Transverse colon (tissue), 4 donors: Measurements from ENCODE around the gene TLX1. TPM values are rescaled to one million over a fixed set of nuclear protein-coding genes. Genes with fewer than 3 reads are reported as not detected.

ENCODE experiments used
- DNase-seq: peaks from one replicate; pipeline ENCODE4 v3.0.0-alpha.2; 2019
- H3K27ac ChIP-seq, 4 donors: fragments of 200-600 bp; sonication (generic); 2 replicates each; pipeline ENCODE4 v1.5.1; 2016 to 2018; ENCODE audit warnings: inconsistent platforms in 4 of 4
- H3K27me3 ChIP-seq: fragments of 200-600 bp; sonication (generic); 2 replicates; pipeline ENCODE4 v1.5.1; 2017; ENCODE audit warnings: inconsistent platforms
- H3K36me3 ChIP-seq, 4 donors: fragments of 200-600 bp; sonication (generic); 2 replicates each; pipeline ENCODE4 v1.5.1; 2017 to 2019; ENCODE audit warnings: inconsistent platforms in 4 of 4
- H3K4me1 ChIP-seq, 4 donors: fragments of 200-600 bp; sonication (generic); 2 replicates each; pipeline ENCODE4 v1.5.1; 2017 to 2020; ENCODE audit warnings: inconsistent platforms in 4 of 4
- H3K4me3 ChIP-seq, 4 donors: fragments of 200-600 bp; sonication (generic); 1 replicate in 1 of 4; 2 replicates in 3 of 4; pipeline versions ENCODE4 v1.5.1 to v1.6.1; 2017 to 2019; ENCODE audit warnings: inconsistent platforms in 4 of 4
- H3K9me3 ChIP-seq, 2 donors: fragments of 200-600 bp; sonication (generic); 2 replicates each; pipeline ENCODE4 v1.5.1; 2017 to 2019; ENCODE audit warnings: inconsistent platforms in 2 of 2
- EP300 ChIP-seq: sonication (generic); formaldehyde crosslinking; IDR thresholded peaks from one replicate; pipeline ENCODE4 v1.6.1; 2017; ENCODE audit warnings: antibody characterized with exemption, low read depth
- POLR2A ChIP-seq: fragments of 450-650 bp; IDR thresholded peaks from one replicate; pipeline ENCODE4 v1.6.1; 2016; ENCODE audit warnings: antibody characterized with exemption, mild to moderate bottlenecking, moderate library complexity
- POLR2AphosphoS5 ChIP-seq, 3 donors: sonication (generic); formaldehyde crosslinking; IDR thresholded peaks; one replicate each; pipeline ENCODE4 v1.6.1; 2016; ENCODE audit warnings: antibody characterized with exemption in 3 of 3
- WGBS, 2 donors: methylation state at CpG; one replicate each; pipeline ENCODE4 v1.1.5; 2018; ENCODE audit warnings: low coverage in 1 of 2; 5-methylcytosine and 5-hydroxymethylcytosine counted together
- in situ Hi-C, 4 donors: fragments of 200-750 bp; cut with MboI; loops; one replicate each; pipeline versions ENCODE4 v1.15.0 to v1.15.1; 2017; ENCODE audit warnings: low sequenced_read_pairs in 3 of 4, low pct_ligation_motif_present in 1 of 4, low pct_unique_long_range_greater_than_20kb in 1 of 4
- intact Hi-C: fragments of 100-400 bp; cut with DNase I; formaldehyde crosslinking; loops from one replicate; pipeline ENCODE4 v1.15.1; 2023; ENCODE audit warnings: low total_unique reads
- total RNA-seq, 4 donors: library from RNA; depleted of rRNA; stranded (reverse); fragments of >200 nt; gene quantifications; one replicate each; pipeline ENCODE4 v1.1.0, GENCODE V29; 2016
- TF ChIP-seq, protein P1 (sequence below), 5 experiments: fragments of 200-600 bp in 3 of 5; fragments of 450-650 bp in 2 of 5; sonication (generic) in 3 of 5; IDR thresholded peaks; 1 replicate in 2 of 5; 2 replicates in 3 of 5; pipeline ENCODE4 v1.5.1; 2016 to 2017; ENCODE audit warnings: antibody characterized with exemption in 5 of 5, inconsistent platforms in 3 of 5, mild to moderate bottlenecking in 2 of 5, moderate library complexity in 1 of 5

TLX1 gene
- total RNA-seq, 4 donors from 2014 or later: 0.14 to 0.60 TPM; not detected in 2

DNA sequence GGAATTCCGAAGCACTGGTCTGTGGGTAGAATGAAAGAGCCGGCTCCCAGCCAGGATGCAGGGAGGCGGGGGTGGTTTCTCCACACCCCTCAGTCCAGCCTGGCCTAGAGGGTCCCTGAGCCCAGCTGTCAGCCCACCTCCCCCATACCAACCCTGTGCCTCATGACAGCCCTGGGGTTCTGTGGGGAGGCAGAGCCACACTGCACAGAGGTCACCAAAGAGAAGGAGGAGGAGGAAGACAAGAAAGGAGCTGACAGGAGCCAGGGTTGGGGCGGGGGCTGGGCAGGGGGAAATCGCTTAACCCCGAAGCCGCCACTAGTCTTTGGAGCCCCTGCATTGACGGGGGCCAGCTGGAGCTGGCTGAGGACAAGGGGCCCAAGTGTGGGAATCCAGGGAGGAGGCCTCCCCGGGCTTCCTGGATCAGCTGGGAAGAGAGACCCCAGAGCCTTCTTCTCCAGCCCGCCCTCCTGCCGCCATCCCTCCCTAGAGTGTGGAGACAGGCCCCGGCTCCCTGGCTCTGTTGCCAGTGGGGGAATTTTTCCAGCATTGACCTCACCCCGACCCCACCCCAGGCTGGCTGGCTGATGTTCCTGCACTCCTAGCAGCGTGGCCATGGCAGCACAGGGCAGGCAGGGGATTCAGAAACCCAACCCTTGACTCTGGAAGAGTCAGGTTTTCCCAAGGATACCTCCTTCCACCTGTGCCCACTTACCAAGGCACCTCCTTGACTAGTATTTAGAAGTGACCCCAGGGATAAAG is 36.8 kb upstream of the TLX1 start:
- intact Hi-C loops (loop anchor here (2.0 kb wide), 1 partner anchor 49 kb away; no protein-coding TSS in a partner anchor), in situ Hi-C loops (loop anchor here in 2 of 4 donors (10.0 kb wide), 1 partner anchor 51 kb away; no protein-coding TSS in a partner anchor)
- TF ChIP-seq POLR2AphosphoS5 (IDR thresholded peaks at IDR 0.05) (no peak), POLR2A (no peak), EP300 (no peak)
- TF ChIP-seq, protein P1, sequence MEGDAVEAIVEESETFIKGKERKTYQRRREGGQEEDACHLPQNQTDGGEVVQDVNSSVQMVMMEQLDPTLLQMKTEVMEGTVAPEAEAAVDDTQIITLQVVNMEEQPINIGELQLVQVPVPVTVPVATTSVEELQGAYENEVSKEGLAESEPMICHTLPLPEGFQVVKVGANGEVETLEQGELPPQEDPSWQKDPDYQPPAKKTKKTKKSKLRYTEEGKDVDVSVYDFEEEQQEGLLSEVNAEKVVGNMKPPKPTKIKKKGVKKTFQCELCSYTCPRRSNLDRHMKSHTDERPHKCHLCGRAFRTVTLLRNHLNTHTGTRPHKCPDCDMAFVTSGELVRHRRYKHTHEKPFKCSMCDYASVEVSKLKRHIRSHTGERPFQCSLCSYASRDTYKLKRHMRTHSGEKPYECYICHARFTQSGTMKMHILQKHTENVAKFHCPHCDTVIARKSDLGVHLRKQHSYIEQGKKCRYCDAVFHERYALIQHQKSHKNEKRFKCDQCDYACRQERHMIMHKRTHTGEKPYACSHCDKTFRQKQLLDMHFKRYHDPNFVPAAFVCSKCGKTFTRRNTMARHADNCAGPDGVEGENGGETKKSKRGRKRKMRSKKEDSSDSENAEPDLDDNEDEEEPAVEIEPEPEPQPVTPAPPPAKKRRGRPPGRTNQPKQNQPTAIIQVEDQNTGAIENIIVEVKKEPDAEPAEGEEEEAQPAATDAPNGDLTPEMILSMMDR (IDR thresholded peaks at IDR 0.05): no peak
- 77% methylated on average over 13 of the region's 14 CpGs; no CpG with 5 or more reads in 1 of the 2 donors for WGBS, 2 donors
- Histone ChIP-seq H3K27me3 (peaks cover 85% of the 10 kb centered on the region), H3K4me1 (peaks cover 0 to 7% (median 0%) of the 10 kb centered on the region in 4 donors), H3K27ac (no peak overlapping the region), H3K9me3 (no peaks in the 10 kb centered on the region), H3K36me3 (no peaks in the 10 kb centered on the region), H3K4me3 (no peak overlapping the region)
- DNase-seq: no peak

DNA sequence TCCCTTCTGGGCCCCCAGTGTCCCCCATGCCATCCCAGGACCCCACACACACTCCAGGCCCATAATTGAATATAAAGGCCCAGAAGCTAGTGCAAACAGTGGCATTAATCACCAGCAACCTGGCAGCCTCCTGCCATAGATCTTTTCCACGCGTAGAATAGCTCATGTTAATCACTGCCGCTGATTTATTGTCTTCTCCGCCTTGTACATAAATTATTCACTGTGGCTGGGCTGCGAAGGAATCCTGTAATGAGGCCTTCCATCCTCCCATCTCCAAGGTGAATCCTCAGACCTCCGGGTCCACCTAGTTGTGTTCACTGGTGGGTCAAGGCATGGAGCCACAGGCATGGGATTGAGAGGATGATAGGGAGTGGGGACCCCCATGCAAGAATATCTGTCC is 36.1 kb upstream of the TLX1 start:
- WGBS, 2 donors: 76% methylated on average over 6 of the region's 6 CpGs; no CpG with 5 or more reads in 1 of the 2 donors
- in situ Hi-C loops: loop anchor here (5.0 to 10.0 kb wide), 2 partner anchors 47 to 50 kb away; no protein-coding TSS in a partner anchor
- intact Hi-C loops: loop anchor here (2.0 kb wide), 1 partner anchor 48 kb away; no protein-coding TSS in a partner anchor
- H3K4me1 ChIP-seq: no peaks in the 10 kb centered on the region
- no peak for DNase-seq
- no peaks in the 10 kb centered on the region for H3K36me3 ChIP-seq
- no peaks in the 10 kb centered on the region for H3K9me3 ChIP-seq
- no peak for TF ChIP-seq POLR2A
- H3K4me3 ChIP-seq: no peak overlapping the region
- no peak overlapping the region for H3K27ac ChIP-seq
- H3K27me3 ChIP-seq: peaks cover 85% of the 10 kb centered on the region

DNA sequence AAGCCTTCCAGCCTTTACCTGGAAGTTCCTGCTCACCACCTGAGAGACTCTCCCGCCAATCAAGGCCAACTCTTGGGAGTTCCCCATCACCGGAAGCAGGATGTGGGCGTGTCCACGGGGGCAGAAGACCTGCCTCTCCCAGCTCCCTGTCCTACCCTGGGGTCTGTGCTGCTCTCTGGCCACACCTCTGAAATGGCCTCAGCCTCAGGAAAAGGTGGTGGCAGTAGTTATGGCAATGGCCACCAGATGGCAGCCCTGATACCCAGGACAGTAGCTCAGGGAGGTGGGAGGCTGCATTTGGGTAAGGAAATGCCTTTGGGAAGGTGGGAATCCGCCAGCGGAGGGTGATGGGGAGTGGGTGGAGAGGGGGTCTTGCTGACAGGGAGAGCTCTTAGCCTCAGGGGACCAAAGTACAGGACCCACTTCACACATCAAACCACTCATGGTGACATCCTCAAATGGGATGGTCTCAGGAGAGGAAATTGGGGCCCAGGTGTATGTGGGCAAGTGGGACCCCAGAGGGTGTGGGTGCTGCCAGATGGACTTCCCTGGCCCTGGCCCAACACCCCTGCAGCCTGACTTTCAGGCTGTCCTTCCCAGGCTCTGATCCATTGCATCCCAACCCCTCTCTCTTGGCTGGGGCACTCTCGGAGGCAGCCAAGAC is 35.4 kb upstream of the TLX1 start:
- no peaks in the 10 kb centered on the region for H3K4me1 ChIP-seq
- H3K36me3 ChIP-seq: no peaks in the 10 kb centered on the region
- TF ChIP-seq EP300 (no peak), POLR2AphosphoS5 (IDR thresholded peaks at IDR 0.05) (no peak), POLR2A (no peak)
- TF ChIP-seq, protein P1 (IDR thresholded peaks at IDR 0.05): peak; percentile 67 to 93 (median 85)
- peaks cover 85% of the 10 kb centered on the region for H3K27me3 ChIP-seq
- WGBS, 2 donors: 20% methylated on average over 6 of the region's 7 CpGs; no CpG with 5 or more reads in 1 of the 2 donors
- intact Hi-C loops: loop anchor here (2.0 kb wide), 1 partner anchor 47 kb away; no protein-coding TSS in a partner anchor
- in situ Hi-C loops: loop anchor here (5.0 to 10.0 kb wide), 2 partner anchors 47 to 49 kb away; no protein-coding TSS in a partner anchor
- H3K9me3 ChIP-seq: no peaks in the 10 kb centered on the region
- no peak overlapping the region for H3K4me3 ChIP-seq
- H3K27ac ChIP-seq: no peak overlapping the region
- DNase-seq: peak; percentile 82

DNA sequence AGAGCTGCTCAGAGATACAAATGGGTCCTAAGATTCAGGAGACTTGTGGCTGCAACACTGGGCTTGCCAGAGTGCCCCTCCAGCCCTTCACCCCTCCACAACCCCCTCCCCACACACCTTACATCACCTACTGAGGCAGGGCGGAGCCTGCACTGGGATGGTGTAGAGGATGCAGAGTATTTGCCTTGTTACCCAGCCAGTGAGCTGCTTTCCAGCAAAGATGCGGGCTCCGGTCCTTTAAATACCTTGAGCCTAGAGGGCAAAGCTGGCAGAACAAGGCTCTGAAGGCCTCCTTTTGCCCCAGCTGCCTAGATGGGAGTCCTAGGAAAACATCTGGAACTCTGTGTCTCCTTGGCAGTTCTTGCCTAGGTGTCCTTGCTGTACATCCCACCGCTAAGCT is 34.7 kb upstream of the TLX1 start:
- intact Hi-C loops (no loop called here), in situ Hi-C loops (loop anchor here (5.0 to 10.0 kb wide), 2 partner anchors 46 to 48 kb away; no protein-coding TSS in a partner anchor)
- H3K36me3 ChIP-seq: no peaks in the 10 kb centered on the region
- H3K4me1 ChIP-seq: no peaks in the 10 kb centered on the region
- H3K9me3 ChIP-seq: no peaks in the 10 kb centered on the region
- no peak overlapping the region for H3K4me3 ChIP-seq
- TF ChIP-seq, protein P1 (IDR thresholded peaks at IDR 0.05): no peak
- no peak for TF ChIP-seq EP300
- no peak for TF ChIP-seq POLR2A
- no peak for TF ChIP-seq POLR2AphosphoS5 (IDR thresholded peaks at IDR 0.05)
- no peak for DNase-seq
- WGBS, 2 donors: 91% methylated on average over 4 of the region's 4 CpGs; no CpG with 5 or more reads in 1 of the 2 donors
- no peak overlapping the region for H3K27ac ChIP-seq
- peaks cover 85% of the 10 kb centered on the region for H3K27me3 ChIP-seq
